HG02623 (cell line): ENCODE data around the gene PARP9.

Experiments
- ATAC-seq: cut with Tn5 transposase; IDR thresholded peaks from one replicate; pipeline ENCODE4 v1.9.1; 2021; ENCODE audit warnings: moderate library complexity; ENCODE audit not compliant: unreplicated experiment

PARP9 gene

DNA sequence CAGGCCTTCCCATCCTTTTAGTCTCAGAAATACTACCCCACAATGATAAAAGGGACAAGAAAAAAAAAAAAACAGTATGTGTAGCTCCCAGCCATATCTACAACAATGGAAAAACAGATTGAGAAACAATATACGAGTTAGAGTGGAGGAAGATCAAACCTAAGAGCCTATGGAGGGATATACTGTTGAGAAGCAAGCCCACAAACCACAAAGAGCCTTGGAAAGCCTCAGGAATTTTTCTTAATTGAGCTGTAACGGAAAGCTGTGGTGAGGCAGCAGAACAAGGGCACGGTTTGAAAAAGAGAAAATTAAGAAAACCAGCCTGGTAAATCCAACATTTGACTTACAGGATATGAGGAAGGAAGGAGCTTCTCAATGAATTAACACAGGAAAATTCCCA is 70.8 kb downstream of the PARP9 start:
- ATAC-seq: no peak

DNA sequence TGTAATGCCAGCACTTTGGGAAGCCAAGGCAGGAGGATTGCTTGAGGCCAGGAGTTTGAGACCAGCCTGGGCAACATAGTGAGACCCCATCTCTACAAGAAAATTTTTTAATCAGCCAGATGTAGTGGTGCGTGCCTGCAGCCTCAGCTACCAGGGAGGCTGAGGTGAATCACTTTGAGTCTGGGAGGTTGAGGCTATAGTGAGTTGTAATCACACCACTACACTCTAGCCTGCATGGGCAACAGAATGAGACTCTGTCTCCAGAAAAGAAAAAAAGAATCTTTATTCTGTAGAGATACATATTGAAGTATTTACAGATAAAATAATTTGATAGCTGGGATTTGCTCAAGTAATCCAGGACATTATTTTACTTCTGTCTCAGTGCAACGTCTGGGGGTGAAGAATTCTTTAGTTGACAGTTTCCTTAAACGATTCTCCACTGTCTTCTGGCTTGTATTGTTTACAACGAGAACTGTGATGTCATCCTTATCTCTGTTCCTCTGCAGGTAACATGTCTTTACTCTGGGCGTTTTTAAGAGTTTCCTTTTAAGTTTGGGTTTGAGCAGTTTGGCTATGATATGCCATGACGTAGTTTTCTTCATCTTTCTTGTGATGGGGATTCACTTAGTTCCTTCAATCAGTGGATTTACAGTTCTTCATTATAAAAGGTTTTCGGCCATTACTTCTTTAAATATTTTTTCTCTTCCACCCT is 75.7 kb downstream of the PARP9 start:
- no peak for ATAC-seq

- ATAC-seq: no peak
Observed at GRCh38 chr3:122484985-122485384, 79.1 kb downstream of the PARP9 start.

DNA sequence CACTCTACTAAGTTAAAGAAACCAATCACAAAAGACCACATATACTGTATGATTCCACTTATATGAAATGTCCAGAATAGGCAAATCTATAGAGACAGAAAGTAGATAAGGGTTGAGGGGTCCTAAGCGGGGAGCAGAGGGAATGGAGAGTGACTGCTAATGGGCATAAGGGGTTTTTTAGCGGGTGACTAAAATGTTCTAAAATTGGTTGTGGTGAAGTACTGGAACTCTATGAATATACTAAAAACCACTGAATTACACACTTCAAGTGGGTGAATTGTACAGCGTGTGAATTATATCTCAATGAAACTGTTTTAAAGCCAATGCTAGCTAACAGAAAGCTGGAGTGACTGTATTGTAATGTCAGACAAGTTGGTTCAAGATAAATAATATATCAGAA is 82.7 kb downstream of the PARP9 start:
- ATAC-seq: no peak
